Activated naive CD8-positive, alpha-beta T cell (primary cell): ENCODE results near the gene GPRC5C.

ENCODE experiments used
- H3K27ac Mint-ChIP-seq: one replicate; pipeline ENCODE4 v1.8.0; 2021; ENCODE audit warnings: mixed read lengths
- H3K27me3 Mint-ChIP-seq: one replicate; pipeline ENCODE4 v1.8.0; 2021; ENCODE audit warnings: mixed read lengths
- H3K36me3 Mint-ChIP-seq: one replicate; pipeline ENCODE4 v1.8.0; 2021; ENCODE audit warnings: mixed read lengths
- H3K4me1 Mint-ChIP-seq: one replicate; pipeline ENCODE4 v1.8.0; 2021; ENCODE audit warnings: low read depth, mixed read lengths
- H3K4me3 Mint-ChIP-seq: one replicate; pipeline ENCODE4 v1.8.0; 2021; ENCODE audit warnings: mild to moderate bottlenecking, mixed read lengths
- H3K9me3 Mint-ChIP-seq: one replicate; pipeline ENCODE4 v1.8.0; 2021; ENCODE audit warnings: low read depth, mixed read lengths

Gene GPRC5C

GRCh38 chr17:74450925-74451403, 19.1 kb downstream of the GPRC5C start:
- H3K36me3 Mint-ChIP-seq = no peaks in the 10 kb centered on the region
- H3K4me1 Mint-ChIP-seq = peaks cover 6% of the 10 kb centered on the region
- H3K4me3 Mint-ChIP-seq = no peak overlapping the region
- H3K9me3 Mint-ChIP-seq = no peaks in the 10 kb centered on the region
- no peak overlapping the region for H3K27ac Mint-ChIP-seq
- no peaks in the 10 kb centered on the region for H3K27me3 Mint-ChIP-seq

GRCh38 chr17:74451557-74451956, 19.7 kb downstream of the GPRC5C start:
- H3K27me3 Mint-ChIP-seq = no peaks in the 10 kb centered on the region
- no peak overlapping the region for H3K4me3 Mint-ChIP-seq
- no peaks in the 10 kb centered on the region for H3K36me3 Mint-ChIP-seq
- H3K4me1 Mint-ChIP-seq = peaks cover 6% of the 10 kb centered on the region
- no peak overlapping the region for H3K27ac Mint-ChIP-seq
- no peaks in the 10 kb centered on the region for H3K9me3 Mint-ChIP-seq

- Mint-ChIP-seq H3K4me3 (peak overlapping the region; percentile 51), H3K27me3 (no peaks in the 10 kb centered on the region), H3K36me3 (no peaks in the 10 kb centered on the region), H3K9me3 (no peaks in the 10 kb centered on the region), H3K27ac (no peak overlapping the region), H3K4me1 (peaks cover 5% of the 10 kb centered on the region)
Observed at GRCh38 chr17:74452033-74452840, 20.3 kb downstream of the GPRC5C start.

GRCh38 chr17:74452841-74453661, 21.2 kb downstream of the GPRC5C start:
- no peak overlapping the region for H3K27ac Mint-ChIP-seq
- peaks cover 9% of the 10 kb centered on the region for H3K4me1 Mint-ChIP-seq
- H3K36me3 Mint-ChIP-seq = no peaks in the 10 kb centered on the region
- H3K27me3 Mint-ChIP-seq = no peaks in the 10 kb centered on the region
- H3K4me3 Mint-ChIP-seq = peak overlapping the region; percentile 51
- no peaks in the 10 kb centered on the region for H3K9me3 Mint-ChIP-seq

GRCh38 chr17:74453665-74454196, 21.8 kb downstream of the GPRC5C start:
- Mint-ChIP-seq H3K36me3 (no peaks in the 10 kb centered on the region), H3K4me3 (no peak overlapping the region), H3K27me3 (no peaks in the 10 kb centered on the region), H3K4me1 (peaks cover 12% of the 10 kb centered on the region), H3K9me3 (no peaks in the 10 kb centered on the region), H3K27ac (no peak overlapping the region)

GRCh38 chr17:74454197-74455024, 22.5 kb downstream of the GPRC5C start:
- Mint-ChIP-seq H3K27me3 (no peaks in the 10 kb centered on the region), H3K4me1 (peaks cover 12% of the 10 kb centered on the region), H3K4me3 (peak overlapping the region; percentile 42), H3K9me3 (no peaks in the 10 kb centered on the region), H3K36me3 (no peaks in the 10 kb centered on the region), H3K27ac (no peak overlapping the region)

- H3K36me3 Mint-ChIP-seq = no peaks in the 10 kb centered on the region
- H3K27me3 Mint-ChIP-seq = no peaks in the 10 kb centered on the region
- no peaks in the 10 kb centered on the region for H3K9me3 Mint-ChIP-seq
- H3K27ac Mint-ChIP-seq = no peak overlapping the region
- no peak overlapping the region for H3K4me3 Mint-ChIP-seq
- peaks cover 14% of the 10 kb centered on the region for H3K4me1 Mint-ChIP-seq
Observed at GRCh38 chr17:74455025-74455545, 23.2 kb downstream of the GPRC5C start.

GRCh38 chr17:74455821-74456220, 23.9 kb downstream of the GPRC5C start:
- Mint-ChIP-seq H3K9me3 (no peaks in the 10 kb centered on the region), H3K27ac (no peak overlapping the region), H3K36me3 (no peaks in the 10 kb centered on the region), H3K27me3 (no peaks in the 10 kb centered on the region), H3K4me3 (no peak overlapping the region), H3K4me1 (peaks cover 17% of the 10 kb centered on the region)

- Mint-ChIP-seq H3K4me3 (no peak overlapping the region), H3K27ac (peak overlapping the region; percentile 31), H3K27me3 (no peaks in the 10 kb centered on the region), H3K4me1 (peaks cover 23% of the 10 kb centered on the region), H3K9me3 (no peaks in the 10 kb centered on the region), H3K36me3 (no peaks in the 10 kb centered on the region)
Observed at GRCh38 chr17:74457146-74457819, 25.4 kb downstream of the GPRC5C start.

GRCh38 chr17:74457820-74458166, 25.9 kb downstream of the GPRC5C start:
- peaks cover 20% of the 10 kb centered on the region for H3K4me1 Mint-ChIP-seq
- no peaks in the 10 kb centered on the region for H3K27me3 Mint-ChIP-seq
- H3K27ac Mint-ChIP-seq = no peak overlapping the region
- no peak overlapping the region for H3K4me3 Mint-ChIP-seq
- no peaks in the 10 kb centered on the region for H3K36me3 Mint-ChIP-seq
- no peaks in the 10 kb centered on the region for H3K9me3 Mint-ChIP-seq

GRCh38 chr17:74458835-74459234, 26.9 kb downstream of the GPRC5C start:
- no peaks in the 10 kb centered on the region for H3K36me3 Mint-ChIP-seq
- H3K27ac Mint-ChIP-seq = no peak overlapping the region
- peaks cover 18% of the 10 kb centered on the region for H3K4me1 Mint-ChIP-seq
- H3K27me3 Mint-ChIP-seq = no peaks in the 10 kb centered on the region
- H3K9me3 Mint-ChIP-seq = no peaks in the 10 kb centered on the region
- H3K4me3 Mint-ChIP-seq = no peak overlapping the region

GRCh38 chr17:74459622-74460021, 27.7 kb downstream of the GPRC5C start:
- H3K27me3 Mint-ChIP-seq = no peaks in the 10 kb centered on the region
- no peaks in the 10 kb centered on the region for H3K9me3 Mint-ChIP-seq
- no peak overlapping the region for H3K27ac Mint-ChIP-seq
- no peaks in the 10 kb centered on the region for H3K36me3 Mint-ChIP-seq
- H3K4me1 Mint-ChIP-seq = peaks cover 18% of the 10 kb centered on the region
- H3K4me3 Mint-ChIP-seq = no peak overlapping the region

GRCh38 chr17:74460241-74460640, 28.4 kb downstream of the GPRC5C start:
- Mint-ChIP-seq H3K36me3 (no peaks in the 10 kb centered on the region), H3K27ac (no peak overlapping the region), H3K9me3 (no peaks in the 10 kb centered on the region), H3K4me3 (no peak overlapping the region), H3K4me1 (peaks cover 18% of the 10 kb centered on the region), H3K27me3 (no peaks in the 10 kb centered on the region)

GRCh38 chr17:74460996-74461395, 29.1 kb downstream of the GPRC5C start:
- Mint-ChIP-seq H3K36me3 (no peaks in the 10 kb centered on the region), H3K27me3 (no peaks in the 10 kb centered on the region), H3K27ac (no peak overlapping the region), H3K4me1 (peaks cover 18% of the 10 kb centered on the region), H3K9me3 (no peaks in the 10 kb centered on the region), H3K4me3 (no peak overlapping the region)
